Thyroid gland (tissue), 4 donors: ENCODE measurements around the gene WDPCP.

Experiments used
- POLR2A ChIP-seq, 2 donors: fragments of 450-650 bp; IDR thresholded peaks; one replicate each; pipeline ENCODE4 v1.6.1; 2017; ENCODE audit warnings: antibody characterized with exemption in 2 of 2, mild to moderate bottlenecking in 2 of 2, moderate library complexity in 1 of 2
- TF ChIP-seq, protein P1 (sequence below), 6 experiments: fragments of 200-600 bp in 3 of 6; fragments of 450-650 bp in 3 of 6; sonication (generic) in 3 of 6; IDR thresholded peaks; one replicate each; pipeline ENCODE4 v1.5.1; 2016 to 2019; ENCODE audit warnings: antibody characterized with exemption in 6 of 6, mild to moderate bottlenecking in 2 of 6, inconsistent platforms in 1 of 6, moderate library complexity in 1 of 6

DNA sequence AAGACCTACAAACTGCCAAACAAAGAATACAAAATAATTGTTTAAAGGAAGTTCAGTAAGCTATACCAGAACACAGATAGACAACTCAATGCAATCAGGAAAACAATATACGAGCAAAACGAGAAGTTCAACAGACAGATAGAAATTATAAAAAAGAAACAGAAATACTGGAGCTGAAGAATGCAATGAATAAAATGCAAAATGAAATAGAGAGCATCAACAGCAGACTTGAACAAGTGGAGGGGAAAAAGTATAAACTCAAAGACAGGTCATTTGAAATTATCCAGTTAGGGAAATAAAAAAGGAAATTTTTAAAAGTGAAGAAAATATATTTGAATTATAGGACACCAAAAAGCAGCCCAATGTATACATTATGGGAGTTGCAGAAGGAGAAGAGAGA lies 44.1 kb upstream of the WDPCP start:
- TF ChIP-seq, protein P1, sequence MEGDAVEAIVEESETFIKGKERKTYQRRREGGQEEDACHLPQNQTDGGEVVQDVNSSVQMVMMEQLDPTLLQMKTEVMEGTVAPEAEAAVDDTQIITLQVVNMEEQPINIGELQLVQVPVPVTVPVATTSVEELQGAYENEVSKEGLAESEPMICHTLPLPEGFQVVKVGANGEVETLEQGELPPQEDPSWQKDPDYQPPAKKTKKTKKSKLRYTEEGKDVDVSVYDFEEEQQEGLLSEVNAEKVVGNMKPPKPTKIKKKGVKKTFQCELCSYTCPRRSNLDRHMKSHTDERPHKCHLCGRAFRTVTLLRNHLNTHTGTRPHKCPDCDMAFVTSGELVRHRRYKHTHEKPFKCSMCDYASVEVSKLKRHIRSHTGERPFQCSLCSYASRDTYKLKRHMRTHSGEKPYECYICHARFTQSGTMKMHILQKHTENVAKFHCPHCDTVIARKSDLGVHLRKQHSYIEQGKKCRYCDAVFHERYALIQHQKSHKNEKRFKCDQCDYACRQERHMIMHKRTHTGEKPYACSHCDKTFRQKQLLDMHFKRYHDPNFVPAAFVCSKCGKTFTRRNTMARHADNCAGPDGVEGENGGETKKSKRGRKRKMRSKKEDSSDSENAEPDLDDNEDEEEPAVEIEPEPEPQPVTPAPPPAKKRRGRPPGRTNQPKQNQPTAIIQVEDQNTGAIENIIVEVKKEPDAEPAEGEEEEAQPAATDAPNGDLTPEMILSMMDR (IDR thresholded peaks at IDR 0.05), result no peak
- no peak for TF ChIP-seq POLR2A (IDR thresholded peaks at IDR 0.05)
